ENCODE results near the gene THSD7A.

GRCh38 chr7:11881680-11882079, 49.7 kb upstream of the THSD7A start:
- TF ChIP-seq, protein P1, sequence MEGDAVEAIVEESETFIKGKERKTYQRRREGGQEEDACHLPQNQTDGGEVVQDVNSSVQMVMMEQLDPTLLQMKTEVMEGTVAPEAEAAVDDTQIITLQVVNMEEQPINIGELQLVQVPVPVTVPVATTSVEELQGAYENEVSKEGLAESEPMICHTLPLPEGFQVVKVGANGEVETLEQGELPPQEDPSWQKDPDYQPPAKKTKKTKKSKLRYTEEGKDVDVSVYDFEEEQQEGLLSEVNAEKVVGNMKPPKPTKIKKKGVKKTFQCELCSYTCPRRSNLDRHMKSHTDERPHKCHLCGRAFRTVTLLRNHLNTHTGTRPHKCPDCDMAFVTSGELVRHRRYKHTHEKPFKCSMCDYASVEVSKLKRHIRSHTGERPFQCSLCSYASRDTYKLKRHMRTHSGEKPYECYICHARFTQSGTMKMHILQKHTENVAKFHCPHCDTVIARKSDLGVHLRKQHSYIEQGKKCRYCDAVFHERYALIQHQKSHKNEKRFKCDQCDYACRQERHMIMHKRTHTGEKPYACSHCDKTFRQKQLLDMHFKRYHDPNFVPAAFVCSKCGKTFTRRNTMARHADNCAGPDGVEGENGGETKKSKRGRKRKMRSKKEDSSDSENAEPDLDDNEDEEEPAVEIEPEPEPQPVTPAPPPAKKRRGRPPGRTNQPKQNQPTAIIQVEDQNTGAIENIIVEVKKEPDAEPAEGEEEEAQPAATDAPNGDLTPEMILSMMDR (IDR thresholded peaks at IDR 0.05), result no peak
- TF ChIP-seq POLR2A (IDR thresholded peaks at IDR 0.05), result no peak

Data from tibial nerve (tissue), 3 donors.